ENCODE data around the gene POLD4. TPM values are rescaled to one million over a fixed set of nuclear protein-coding genes. Genes with fewer than 3 reads are reported as not detected.

POLD4 gene
- total and polyA plus RNA-seq, 12 donors: 30.4 to 214 (median 43.5) TPM

DNA sequence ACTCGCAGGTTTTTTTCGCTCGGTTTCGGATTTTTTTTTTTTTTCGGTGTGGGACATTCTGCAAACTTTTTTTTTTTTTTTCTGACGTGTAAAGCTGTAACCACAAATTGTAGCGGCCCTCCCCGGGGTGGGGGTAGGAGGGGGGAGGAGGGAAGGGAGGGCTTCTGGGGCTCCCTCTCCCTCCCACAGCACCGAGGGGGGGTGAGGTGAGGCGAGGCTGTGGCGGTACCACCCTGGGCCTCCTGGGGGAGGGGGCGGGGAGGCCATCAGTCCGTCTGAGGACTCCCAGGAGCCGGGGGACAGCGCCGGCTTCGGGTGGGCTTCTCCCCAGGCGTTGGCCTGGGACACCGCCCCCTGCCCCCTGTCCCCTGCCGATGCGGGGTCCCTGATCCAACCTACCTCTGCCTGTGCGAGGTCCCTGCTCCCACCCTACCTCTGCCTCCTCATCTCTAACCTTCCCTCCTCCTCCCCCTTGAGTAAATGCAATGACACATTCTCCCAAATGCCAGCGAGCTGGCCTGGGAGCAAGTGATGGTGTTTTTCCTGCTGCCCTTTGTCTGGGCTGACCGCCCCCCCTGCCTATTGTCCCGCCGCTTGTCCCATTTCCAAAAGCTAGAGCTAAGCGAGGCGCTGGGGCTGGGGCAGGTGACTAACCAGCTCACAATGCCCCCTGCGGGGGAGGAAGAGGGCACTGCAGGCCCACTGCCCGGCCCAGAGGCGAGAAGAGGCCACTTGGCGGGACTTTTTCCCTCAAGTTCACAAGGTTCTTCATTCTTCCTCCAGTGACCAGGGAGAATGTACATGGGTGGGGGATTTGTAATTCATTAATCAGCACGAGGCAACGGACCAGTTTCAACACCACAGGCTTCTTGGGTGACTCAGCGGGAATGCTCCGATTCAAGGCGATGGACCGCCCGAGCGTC lies 20.6 kb upstream of the POLD4 start:
- Histone ChIP-seq H3K27me3 (peaks cover 0 to 11% (median 3%) of the 10 kb centered on the region in 7 donors), H3K4me1 (peaks cover 10 to 54% (median 26%) of the 10 kb centered on the region in 9 donors), H3K27ac (peak overlapping the region; percentile 24 to 97 (median 91)), H3K36me3 (no peaks in the 10 kb centered on the region), H3K9me3 (no peaks in the 10 kb centered on the region), H3K4me3 (peak overlapping the region; percentile 56 to 82 (median 74))
- TF ChIP-seq, protein P1, sequence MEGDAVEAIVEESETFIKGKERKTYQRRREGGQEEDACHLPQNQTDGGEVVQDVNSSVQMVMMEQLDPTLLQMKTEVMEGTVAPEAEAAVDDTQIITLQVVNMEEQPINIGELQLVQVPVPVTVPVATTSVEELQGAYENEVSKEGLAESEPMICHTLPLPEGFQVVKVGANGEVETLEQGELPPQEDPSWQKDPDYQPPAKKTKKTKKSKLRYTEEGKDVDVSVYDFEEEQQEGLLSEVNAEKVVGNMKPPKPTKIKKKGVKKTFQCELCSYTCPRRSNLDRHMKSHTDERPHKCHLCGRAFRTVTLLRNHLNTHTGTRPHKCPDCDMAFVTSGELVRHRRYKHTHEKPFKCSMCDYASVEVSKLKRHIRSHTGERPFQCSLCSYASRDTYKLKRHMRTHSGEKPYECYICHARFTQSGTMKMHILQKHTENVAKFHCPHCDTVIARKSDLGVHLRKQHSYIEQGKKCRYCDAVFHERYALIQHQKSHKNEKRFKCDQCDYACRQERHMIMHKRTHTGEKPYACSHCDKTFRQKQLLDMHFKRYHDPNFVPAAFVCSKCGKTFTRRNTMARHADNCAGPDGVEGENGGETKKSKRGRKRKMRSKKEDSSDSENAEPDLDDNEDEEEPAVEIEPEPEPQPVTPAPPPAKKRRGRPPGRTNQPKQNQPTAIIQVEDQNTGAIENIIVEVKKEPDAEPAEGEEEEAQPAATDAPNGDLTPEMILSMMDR (IDR thresholded peaks at IDR 0.05): peak; percentile 7 to 67 (median 51)
- intact Hi-C loops (cut with DNase I): loop anchor here in 3 of 10 donors (1.0 to 2.0 kb wide), 2 partner anchors 17 kb away; no protein-coding TSS in a partner anchor
- peak; percentile 45 to 79 (median 68) for ATAC-seq
- peak; percentile 70 to 77 for DNase-seq
- 11 to 13% methylated on average over 31 to 39 of the region's 40 CpGs for WGBS, 2 donors

- Histone ChIP-seq H3K4me1 (peaks cover 10 to 59% (median 27%) of the 10 kb centered on the region in 9 donors), H3K4me3 (peak within 1 kb of the TSS; percentile 56 to 82 (median 74)), H3K27ac (peak within 1 kb of the TSS; percentile 24 to 97 (median 91)), H3K9me3 (no peaks in the 10 kb centered on the region), H3K36me3 (no peaks in the 10 kb centered on the region), H3K27me3 (peaks cover 0 to 11% (median 3%) of the 10 kb centered on the region in 7 donors)
- 0 to 1% methylated on average over 59 to 70 of the region's 76 CpGs for WGBS, 2 donors
- ATAC-seq: peak; percentile 40 to 81 (median 58)
- DNase-seq: peak; percentile 67 to 77
- TF ChIP-seq, protein P1 (IDR thresholded peaks at IDR 0.05): no peak
- intact Hi-C loops (cut with DNase I): loop anchor here in 2 of 10 donors (1.0 to 2.0 kb wide), 2 partner anchors 16 kb away; no protein-coding TSS in a partner anchor
Observed at GRCh38 chr11:67372993-67373647, 19.8 kb upstream of the POLD4 start, which contains the start of gene CLCF1. TSS of gene CLCF1 (minus strand) at chr11:67373598. CDS start at chr11:67373539, 59 bp downstream.

- ATAC-seq (peak in 4 of 8 donors; percentile 3 to 16 (median 14)), DNase-seq (peak in 1 of 2 donors; percentile 53)
- WGBS, 2 donors: 0 to 1% methylated on average over 36 to 75 of the region's 78 CpGs
- H3K27ac ChIP-seq: peak overlapping the region; percentile 17 to 97 (median 91)
- peaks cover 10 to 66% (median 34%) of the 10 kb centered on the region in 9 donors for H3K4me1 ChIP-seq
- no peaks in the 10 kb centered on the region for H3K9me3 ChIP-seq
- intact Hi-C loops (cut with DNase I): loop anchor here in 1 of 10 donors (2.0 kb wide), 1 partner anchor 16 kb away; no protein-coding TSS in a partner anchor
- peaks cover 0 to 7% (median under 1%) of the 10 kb centered on the region in 7 donors for H3K27me3 ChIP-seq
- no peaks in the 10 kb centered on the region for H3K36me3 ChIP-seq
- TF ChIP-seq, protein P1 (IDR thresholded peaks at IDR 0.05): no peak
- H3K4me3 ChIP-seq: peak overlapping the region; percentile 56 to 82 (median 74)
Observed at GRCh38 chr11:67372321-67372992, 19.1 kb upstream of the POLD4 start.
